A673 (cell line): ENCODE data around the gene SCAF4. TPM values are rescaled to one million over a fixed set of nuclear protein-coding genes. Genes with fewer than 3 reads are reported as not detected.

ENCODE experiments used
- BruUV-seq: library from RNA; stranded (reverse); fragments of 400-500 nt; replicated peaks from 2 replicates; lab custom pipeline; 2021; lab: Mats Ljungman, UMichigan
- CTCF ChIA-PET: fragments of 300-600 bp; sonication (Branson Sonifier 250); formaldehyde crosslinking; loops from one replicate; lab custom pipeline; 2022; ENCODE audit warnings: antibody characterized with exemption; lab: Charles Lee
- POLR2A ChIA-PET: fragments of 300-600 bp; sonication (Branson Sonifier 250); formaldehyde crosslinking; loops from one replicate; lab custom pipeline; 2022; ENCODE audit warnings: antibody characterized with exemption; ENCODE audit not compliant: low non-redundant PET; lab: Charles Lee
- DNase-seq: peaks from one replicate; pipeline ENCODE4 v3.0.0-alpha.2; 2015; ENCODE audit warnings: low spot score
- H3K27ac ChIP-seq: fragments of 200-600 bp; sonication (generic); 2 replicates; pipeline ENCODE4 v1.5.1; 2016; ENCODE audit warnings: mixed run types, low read depth, mild to moderate bottlenecking, mixed read lengths, antibody characterized with exemption, low read length; ENCODE audit not compliant: poor library complexity, severe bottlenecking
- H3K27me3 ChIP-seq: fragments of 200-600 bp; sonication (generic); replicated peaks from 2 replicates; pipeline ENCODE4 v1.6.1; 2017; ENCODE audit warnings: mixed run types, low read depth, mild to moderate bottlenecking, mixed read lengths, antibody characterized with exemption, low read length; ENCODE audit not compliant: insufficient read depth, poor library complexity
- H3K36me3 ChIP-seq: fragments of 200-600 bp; sonication (generic); 2 replicates; pipeline ENCODE4 v1.6.1; 2016; ENCODE audit warnings: mixed run types, mild to moderate bottlenecking, mixed read lengths, antibody characterized with exemption, low read length; ENCODE audit not compliant: insufficient read depth, poor library complexity, severe bottlenecking
- H3K4me1 ChIP-seq: fragments of 200-600 bp; sonication (generic); 2 replicates; pipeline ENCODE4 v1.6.1; 2017; ENCODE audit warnings: mixed run types, mild to moderate bottlenecking, mixed read lengths, antibody characterized with exemption, low read length; ENCODE audit not compliant: insufficient read depth, poor library complexity, severe bottlenecking
- H3K4me3 ChIP-seq: fragments of 200-600 bp; sonication (generic); 2 replicates; pipeline ENCODE4 v1.5.1; 2016; ENCODE audit warnings: low read depth, mixed run types, mild to moderate bottlenecking, mixed read lengths, low read length; ENCODE audit not compliant: poor library complexity, severe bottlenecking
- H3K9me3 ChIP-seq: fragments of 200-600 bp; sonication (generic); 2 replicates; pipeline ENCODE4 v1.6.1; 2016; ENCODE audit warnings: mixed run types, low read depth, mild to moderate bottlenecking, mixed read lengths, antibody characterized with exemption, low read length; ENCODE audit not compliant: poor library complexity, severe bottlenecking
- EZH2 ChIP-seq: fragments of 200-600 bp; sonication (generic); IDR thresholded peaks from 2 replicates; pipeline ENCODE4 v1.6.1; 2017; ENCODE audit warnings: borderline replicate concordance, low read depth, mild to moderate bottlenecking, mixed read lengths, antibody characterized with exemption, low read length; ENCODE audit not compliant: poor library complexity, severe bottlenecking
- intact Hi-C: fragments of 100-400 bp; cut with micrococcal nuclease; formaldehyde crosslinking; loops from one replicate; pipeline ENCODE4 v1.10.0; 2022; ENCODE audit not compliant: unreplicated experiment
- total RNA-seq: library from RNA; stranded (reverse); gene quantifications from 2 replicates; pipeline ENCODE4 v1.2.3, GENCODE V29; 2021
- TF ChIP-seq, protein P1 (sequence below): fragments of 300-800, 200-600 bp; sonication (generic); conservative IDR thresholded peaks from 2 replicates; pipeline ENCODE4 v1.5.1; 2017; ENCODE audit warnings: low read depth, mild to moderate bottlenecking, antibody characterized with exemption, low read length, moderate library complexity, mixed read lengths

SCAF4 gene
- total RNA-seq, 1 experiment from 2014 or later, result 57.0 TPM

GRCh38 chr21:31696424-31696823 is 35.5 kb downstream of the SCAF4 start:
- Histone ChIP-seq H3K4me1 (no peaks in the 10 kb centered on the region), H3K36me3 (peaks cover 96% of the 10 kb centered on the region), H3K27me3 (no peaks in the 10 kb centered on the region), H3K27ac (no peak overlapping the region), H3K9me3 (no peaks in the 10 kb centered on the region), H3K4me3 (no peak overlapping the region)
- ChIA-PET CTCF (no interaction called here), POLR2A (no interaction called here)
- no peak for TF ChIP-seq EZH2
- TF ChIP-seq, protein P1, sequence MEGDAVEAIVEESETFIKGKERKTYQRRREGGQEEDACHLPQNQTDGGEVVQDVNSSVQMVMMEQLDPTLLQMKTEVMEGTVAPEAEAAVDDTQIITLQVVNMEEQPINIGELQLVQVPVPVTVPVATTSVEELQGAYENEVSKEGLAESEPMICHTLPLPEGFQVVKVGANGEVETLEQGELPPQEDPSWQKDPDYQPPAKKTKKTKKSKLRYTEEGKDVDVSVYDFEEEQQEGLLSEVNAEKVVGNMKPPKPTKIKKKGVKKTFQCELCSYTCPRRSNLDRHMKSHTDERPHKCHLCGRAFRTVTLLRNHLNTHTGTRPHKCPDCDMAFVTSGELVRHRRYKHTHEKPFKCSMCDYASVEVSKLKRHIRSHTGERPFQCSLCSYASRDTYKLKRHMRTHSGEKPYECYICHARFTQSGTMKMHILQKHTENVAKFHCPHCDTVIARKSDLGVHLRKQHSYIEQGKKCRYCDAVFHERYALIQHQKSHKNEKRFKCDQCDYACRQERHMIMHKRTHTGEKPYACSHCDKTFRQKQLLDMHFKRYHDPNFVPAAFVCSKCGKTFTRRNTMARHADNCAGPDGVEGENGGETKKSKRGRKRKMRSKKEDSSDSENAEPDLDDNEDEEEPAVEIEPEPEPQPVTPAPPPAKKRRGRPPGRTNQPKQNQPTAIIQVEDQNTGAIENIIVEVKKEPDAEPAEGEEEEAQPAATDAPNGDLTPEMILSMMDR, result no peak
- no peak for DNase-seq
- intact Hi-C loops, result no loop called here
- BruUV-seq, result no TSS peak

- no peaks in the 10 kb centered on the region for H3K27me3 ChIP-seq
- BruUV-seq, result no TSS peak
- H3K4me1 ChIP-seq, result no peaks in the 10 kb centered on the region
- H3K4me3 ChIP-seq, result no peak overlapping the region
- H3K36me3 ChIP-seq, result peaks cover 81% of the 10 kb centered on the region
- TF ChIP-seq EZH2, result no peak
- TF ChIP-seq, protein P1, result no peak
- DNase-seq, result no peak
- H3K27ac ChIP-seq, result no peak overlapping the region
- ChIA-PET POLR2A (no interaction called here), CTCF (no interaction called here)
- intact Hi-C loops, result no loop called here
- no peaks in the 10 kb centered on the region for H3K9me3 ChIP-seq
Observed at GRCh38 chr21:31693222-31693621, 38.7 kb downstream of the SCAF4 start.

GRCh38 chr21:31688603-31689368 is 43.1 kb downstream of the SCAF4 start:
- BruUV-seq, result no TSS peak
- peaks cover 8% of the 10 kb centered on the region for H3K4me1 ChIP-seq
- H3K27me3 ChIP-seq, result no peaks in the 10 kb centered on the region
- no peak overlapping the region for H3K4me3 ChIP-seq
- CTCF ChIA-PET, result no interaction called here
- intact Hi-C loops, result no loop called here
- no peak for TF ChIP-seq EZH2
- TF ChIP-seq, protein P1, result no peak
- H3K9me3 ChIP-seq, result no peaks in the 10 kb centered on the region
- H3K36me3 ChIP-seq, result peaks cover 76% of the 10 kb centered on the region
- no peak for DNase-seq
- H3K27ac ChIP-seq, result no peak overlapping the region
- POLR2A ChIA-PET, result interaction anchor here (0.6 kb wide), 1 partner anchor 524 kb away, joined by 3 read pairs; no protein-coding TSS in a partner anchor
